Glomerular endothelial cell (primary cell): Measurements from ENCODE around the gene ADSL. TPM values are rescaled to one million over a fixed set of nuclear protein-coding genes. Genes with fewer than 3 reads are reported as not detected.

Experiments used
- DNase-seq: peaks from one replicate; pipeline ENCODE4 v3.0.0-alpha.2; 2011; ENCODE audit warnings: low read depth, low spot score; ENCODE audit errors: extremely low read depth
- total RNA-seq: library from RNA; depleted of rRNA; stranded (reverse); fragments of >200 nt; gene quantifications from 2 replicates; pipeline ENCODE4 v1.2.3, GENCODE V29; 2015

The ADSL gene
- total RNA-seq, 1 donor from 2014 or later = 81.6 TPM

- no peak for DNase-seq
Measured at GRCh38 chr22:40326905-40327735, 19.2 kb upstream of the ADSL start.

- no peak for DNase-seq
Measured at GRCh38 chr22:40328546-40329456, 17.5 kb upstream of the ADSL start.

GRCh38 chr22:40329466-40329865 is 16.8 kb upstream of the ADSL start:
- no peak for DNase-seq

GRCh38 chr22:40330086-40330485 is 16.2 kb upstream of the ADSL start:
- no peak for DNase-seq

GRCh38 chr22:40330615-40331014 is 15.7 kb upstream of the ADSL start:
- DNase-seq = no peak

- no peak for DNase-seq
Measured at GRCh38 chr22:40331706-40332105, 14.6 kb upstream of the ADSL start.

GRCh38 chr22:40332319-40332781 is 13.9 kb upstream of the ADSL start:
- no peak for DNase-seq

- no peak for DNase-seq
Measured at GRCh38 chr22:40334060-40334459, 12.2 kb upstream of the ADSL start.

GRCh38 chr22:40334899-40335298 is 11.4 kb upstream of the ADSL start:
- no peak for DNase-seq

GRCh38 chr22:40335358-40335757 is 10.9 kb upstream of the ADSL start:
- no peak for DNase-seq

GRCh38 chr22:40340044-40340443 is 6.3 kb upstream of the ADSL start:
- no peak for DNase-seq

GRCh38 chr22:40341604-40342003 is 4.7 kb upstream of the ADSL start:
- DNase-seq = no peak

- DNase-seq = no peak
Measured at GRCh38 chr22:40342521-40342920, 3.8 kb upstream of the ADSL start.

GRCh38 chr22:40345271-40345670 is 1.0 kb upstream of the ADSL start:
- no peak for DNase-seq

- no peak for DNase-seq
Measured at GRCh38 chr22:40345815-40346184, 500 bp upstream of the ADSL start.

- DNase-seq = no peak
Measured at GRCh38 chr22:40347300-40347699, 1.0 kb downstream of the ADSL start.

GRCh38 chr22:40348025-40348658 is 1.8 kb downstream of the ADSL start:
- no peak for DNase-seq

- DNase-seq = no peak
Measured at GRCh38 chr22:40352763-40353162, 6.5 kb downstream of the ADSL start.

- DNase-seq = no peak
Measured at GRCh38 chr22:40361100-40361499, 14.8 kb downstream of the ADSL start.

- no peak for DNase-seq
Measured at GRCh38 chr22:40363059-40363458, 16.8 kb downstream of the ADSL start.

GRCh38 chr22:40364431-40364830 is 18.1 kb downstream of the ADSL start:
- DNase-seq = no peak
